OCI-LY3 (cell line): ENCODE measurements around the gene NPR3.

Source experiments
- CTCF ChIP-seq: fragments of 200-600, 300-600 bp; sonication (generic); IDR thresholded peaks from 2 replicates; pipeline ENCODE4 v1.5.1; 2014; ENCODE audit warnings: antibody characterized with exemption, low read length, low read depth
- EZH2phosphoT487 ChIP-seq: fragments of 200-600 bp; shearing (Covaris generic); IDR thresholded peaks from 2 replicates; pipeline ENCODE4 v1.6.1; 2018; ENCODE audit warnings: antibody characterized with exemption, mixed run types, low read depth

DNA sequence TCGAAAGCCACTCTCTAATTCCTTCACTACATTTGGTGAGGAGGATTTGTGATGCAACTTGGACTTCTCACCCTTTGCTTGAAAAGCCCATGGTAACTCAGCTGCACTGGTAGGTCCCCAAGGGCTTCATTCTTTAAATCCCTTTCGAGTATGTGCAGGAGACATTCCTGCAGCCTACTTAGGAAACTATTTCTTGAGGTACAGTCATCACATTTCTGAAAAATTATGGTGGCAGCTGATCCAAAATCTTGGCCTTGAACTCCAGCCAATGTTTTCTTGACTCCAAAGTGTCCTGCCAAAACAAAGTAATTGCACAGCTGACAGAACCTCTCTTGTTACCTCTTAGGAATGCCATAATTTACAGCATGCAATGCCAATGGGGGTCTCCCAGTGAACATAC, 99.7 kb downstream of the NPR3 start:
- TF ChIP-seq CTCF (no peak), EZH2phosphoT487 (no peak)
